Measurements from ENCODE around the gene ALDH4A1. TPM values are rescaled to one million over a fixed set of nuclear protein-coding genes. Genes with fewer than 3 reads are reported as not detected.

The ALDH4A1 gene, protein sequence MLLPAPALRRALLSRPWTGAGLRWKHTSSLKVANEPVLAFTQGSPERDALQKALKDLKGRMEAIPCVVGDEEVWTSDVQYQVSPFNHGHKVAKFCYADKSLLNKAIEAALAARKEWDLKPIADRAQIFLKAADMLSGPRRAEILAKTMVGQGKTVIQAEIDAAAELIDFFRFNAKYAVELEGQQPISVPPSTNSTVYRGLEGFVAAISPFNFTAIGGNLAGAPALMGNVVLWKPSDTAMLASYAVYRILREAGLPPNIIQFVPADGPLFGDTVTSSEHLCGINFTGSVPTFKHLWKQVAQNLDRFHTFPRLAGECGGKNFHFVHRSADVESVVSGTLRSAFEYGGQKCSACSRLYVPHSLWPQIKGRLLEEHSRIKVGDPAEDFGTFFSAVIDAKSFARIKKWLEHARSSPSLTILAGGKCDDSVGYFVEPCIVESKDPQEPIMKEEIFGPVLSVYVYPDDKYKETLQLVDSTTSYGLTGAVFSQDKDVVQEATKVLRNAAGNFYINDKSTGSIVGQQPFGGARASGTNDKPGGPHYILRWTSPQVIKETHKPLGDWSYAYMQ
- total RNA-seq (100 to 1,000 TPM; 162 to 287 TPM), polyA plus RNA-seq (100 to 1,000 TPM; 201 to 424 TPM)

DNA sequence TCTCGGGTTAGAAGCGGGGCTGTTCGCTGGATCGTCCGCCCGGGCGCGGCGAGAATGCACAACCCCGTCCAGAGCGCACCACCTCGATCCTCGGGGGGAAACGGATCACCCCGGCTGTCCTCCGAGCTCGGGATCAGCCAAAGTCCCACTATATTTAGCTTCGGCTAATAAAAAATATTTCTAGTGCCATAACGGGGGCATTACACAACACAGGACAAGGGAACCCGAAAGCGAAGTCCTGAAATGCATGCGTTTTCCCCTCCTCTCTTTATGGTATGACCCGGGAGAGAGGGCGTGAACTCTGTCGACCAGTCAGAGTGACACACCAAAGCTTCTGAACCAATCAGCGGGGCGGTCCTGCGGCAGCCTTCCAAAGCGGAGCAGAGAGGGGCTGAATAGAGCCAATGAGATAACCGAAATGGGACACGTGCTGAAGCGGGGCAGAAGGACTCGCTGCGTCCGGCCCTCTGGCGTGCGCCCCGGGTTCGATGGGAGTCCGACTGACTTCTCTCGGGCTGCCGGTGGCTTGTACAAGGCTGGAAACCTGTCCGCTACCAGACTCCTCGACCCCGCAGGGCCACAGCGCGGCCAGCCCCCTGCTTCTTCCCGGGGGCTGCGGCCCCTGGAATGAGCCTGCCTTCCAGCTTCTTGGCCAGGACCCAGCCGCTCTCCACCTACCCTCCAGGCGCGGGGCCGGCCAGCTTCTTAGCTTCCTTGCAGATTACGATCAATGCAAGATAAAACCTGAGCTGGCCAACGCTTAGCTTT, at the start of gene ALDH4A1:
ALDH4A1 (minus strand) TSS at position 33 of the 768 bp plus-strand sequence; CDS start at position 1, 32 bp downstream.
- Histone ChIP-seq H3K9me3 (ENCODE audit: control insufficient read depth in 4 of 4, low read length in 3 of 4) (no peaks in the 10 kb centered on the region), H3K4me1 (ENCODE audit: control insufficient read depth in 4 of 4, insufficient read depth in 4 of 4, low read length in 3 of 4) (peaks cover 9 to 44% (median 32%) of the 10 kb centered on the region in 4 donors), H3K9ac (ENCODE audit: low read depth in 1 of 2, low read length in 2 of 2) (peak within 1 kb of the TSS; percentile 73 to 96), H3K27me3 (ENCODE audit: control insufficient read depth in 4 of 4, insufficient read depth in 4 of 4, low read length in 3 of 4) (no peaks in the 10 kb centered on the region), H3K36me3 (ENCODE audit: control insufficient read depth in 4 of 4, insufficient read depth in 3 of 4, low read depth in 1 of 4, low read length in 3 of 4) (peaks cover 0 to 2% (median under 1%) of the 10 kb centered on the region in 4 donors), H3K27ac (ENCODE audit: low read depth in 1 of 2, low read length in 2 of 2) (peak within 1 kb of the TSS; percentile 85 to 94), H3K4me3 (ENCODE audit: low read depth in 1 of 3, low read length in 3 of 3) (peak within 1 kb of the TSS; percentile 66 to 94 (median 88))
- peak; percentile 93 for DNase-seq (ENCODE audit: low spot score)
- TF ChIP-seq SP1 (IDR thresholded peaks at IDR 0.05) (peak; percentile 83), HNF4G (IDR thresholded peaks at IDR 0.05) (no peak), TAF1 (conservative IDR thresholded peaks at IDR 0.05) (peak; percentile 72), FOXA2 (IDR thresholded peaks at IDR 0.05) (no peak), RXRA (IDR thresholded peaks at IDR 0.05) (peak; percentile 73 to 80), JUND (IDR thresholded peaks at IDR 0.05) (peak; percentile 44 to 79), HNF4A (conservative IDR thresholded peaks at IDR 0.05) (peak; percentile 55), YY1 (IDR thresholded peaks at IDR 0.05) (peak; percentile 94), GABPA (IDR thresholded peaks at IDR 0.05 in 1 of 2, conservative IDR thresholded peaks at IDR 0.05 in 1 of 2) (no peak), NR2F2 (IDR thresholded peaks at IDR 0.05) (peak; percentile 73), FOXA1 (IDR thresholded peaks at IDR 0.05) (no peak), EGR1 (IDR thresholded peaks at IDR 0.05; ENCODE audit: low read depth in 2 of 2) (no peak), RAD21 (IDR thresholded peaks at IDR 0.05) (peak; percentile 13 to 20)
- TF ChIP-seq, protein P1, sequence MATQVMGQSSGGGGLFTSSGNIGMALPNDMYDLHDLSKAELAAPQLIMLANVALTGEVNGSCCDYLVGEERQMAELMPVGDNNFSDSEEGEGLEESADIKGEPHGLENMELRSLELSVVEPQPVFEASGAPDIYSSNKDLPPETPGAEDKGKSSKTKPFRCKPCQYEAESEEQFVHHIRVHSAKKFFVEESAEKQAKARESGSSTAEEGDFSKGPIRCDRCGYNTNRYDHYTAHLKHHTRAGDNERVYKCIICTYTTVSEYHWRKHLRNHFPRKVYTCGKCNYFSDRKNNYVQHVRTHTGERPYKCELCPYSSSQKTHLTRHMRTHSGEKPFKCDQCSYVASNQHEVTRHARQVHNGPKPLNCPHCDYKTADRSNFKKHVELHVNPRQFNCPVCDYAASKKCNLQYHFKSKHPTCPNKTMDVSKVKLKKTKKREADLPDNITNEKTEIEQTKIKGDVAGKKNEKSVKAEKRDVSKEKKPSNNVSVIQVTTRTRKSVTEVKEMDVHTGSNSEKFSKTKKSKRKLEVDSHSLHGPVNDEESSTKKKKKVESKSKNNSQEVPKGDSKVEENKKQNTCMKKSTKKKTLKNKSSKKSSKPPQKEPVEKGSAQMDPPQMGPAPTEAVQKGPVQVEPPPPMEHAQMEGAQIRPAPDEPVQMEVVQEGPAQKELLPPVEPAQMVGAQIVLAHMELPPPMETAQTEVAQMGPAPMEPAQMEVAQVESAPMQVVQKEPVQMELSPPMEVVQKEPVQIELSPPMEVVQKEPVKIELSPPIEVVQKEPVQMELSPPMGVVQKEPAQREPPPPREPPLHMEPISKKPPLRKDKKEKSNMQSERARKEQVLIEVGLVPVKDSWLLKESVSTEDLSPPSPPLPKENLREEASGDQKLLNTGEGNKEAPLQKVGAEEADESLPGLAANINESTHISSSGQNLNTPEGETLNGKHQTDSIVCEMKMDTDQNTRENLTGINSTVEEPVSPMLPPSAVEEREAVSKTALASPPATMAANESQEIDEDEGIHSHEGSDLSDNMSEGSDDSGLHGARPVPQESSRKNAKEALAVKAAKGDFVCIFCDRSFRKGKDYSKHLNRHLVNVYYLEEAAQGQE (IDR thresholded peaks at IDR 0.05) = peak; percentile 72
- TF ChIP-seq, protein P2, sequence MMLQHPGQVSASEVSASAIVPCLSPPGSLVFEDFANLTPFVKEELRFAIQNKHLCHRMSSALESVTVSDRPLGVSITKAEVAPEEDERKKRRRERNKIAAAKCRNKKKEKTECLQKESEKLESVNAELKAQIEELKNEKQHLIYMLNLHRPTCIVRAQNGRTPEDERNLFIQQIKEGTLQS (IDR thresholded peaks at IDR 0.05) = peak; percentile 49
- TF ChIP-seq, protein P3, sequence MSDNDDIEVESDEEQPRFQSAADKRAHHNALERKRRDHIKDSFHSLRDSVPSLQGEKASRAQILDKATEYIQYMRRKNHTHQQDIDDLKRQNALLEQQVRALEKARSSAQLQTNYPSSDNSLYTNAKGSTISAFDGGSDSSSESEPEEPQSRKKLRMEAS (IDR thresholded peaks at IDR 0.05) = peak; percentile 74
- TF ChIP-seq, protein P4, sequence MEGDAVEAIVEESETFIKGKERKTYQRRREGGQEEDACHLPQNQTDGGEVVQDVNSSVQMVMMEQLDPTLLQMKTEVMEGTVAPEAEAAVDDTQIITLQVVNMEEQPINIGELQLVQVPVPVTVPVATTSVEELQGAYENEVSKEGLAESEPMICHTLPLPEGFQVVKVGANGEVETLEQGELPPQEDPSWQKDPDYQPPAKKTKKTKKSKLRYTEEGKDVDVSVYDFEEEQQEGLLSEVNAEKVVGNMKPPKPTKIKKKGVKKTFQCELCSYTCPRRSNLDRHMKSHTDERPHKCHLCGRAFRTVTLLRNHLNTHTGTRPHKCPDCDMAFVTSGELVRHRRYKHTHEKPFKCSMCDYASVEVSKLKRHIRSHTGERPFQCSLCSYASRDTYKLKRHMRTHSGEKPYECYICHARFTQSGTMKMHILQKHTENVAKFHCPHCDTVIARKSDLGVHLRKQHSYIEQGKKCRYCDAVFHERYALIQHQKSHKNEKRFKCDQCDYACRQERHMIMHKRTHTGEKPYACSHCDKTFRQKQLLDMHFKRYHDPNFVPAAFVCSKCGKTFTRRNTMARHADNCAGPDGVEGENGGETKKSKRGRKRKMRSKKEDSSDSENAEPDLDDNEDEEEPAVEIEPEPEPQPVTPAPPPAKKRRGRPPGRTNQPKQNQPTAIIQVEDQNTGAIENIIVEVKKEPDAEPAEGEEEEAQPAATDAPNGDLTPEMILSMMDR (IDR thresholded peaks at IDR 0.05; ENCODE audit: low read depth, low read length, missing input control) = no peak
- TF ChIP-seq, protein P5, sequence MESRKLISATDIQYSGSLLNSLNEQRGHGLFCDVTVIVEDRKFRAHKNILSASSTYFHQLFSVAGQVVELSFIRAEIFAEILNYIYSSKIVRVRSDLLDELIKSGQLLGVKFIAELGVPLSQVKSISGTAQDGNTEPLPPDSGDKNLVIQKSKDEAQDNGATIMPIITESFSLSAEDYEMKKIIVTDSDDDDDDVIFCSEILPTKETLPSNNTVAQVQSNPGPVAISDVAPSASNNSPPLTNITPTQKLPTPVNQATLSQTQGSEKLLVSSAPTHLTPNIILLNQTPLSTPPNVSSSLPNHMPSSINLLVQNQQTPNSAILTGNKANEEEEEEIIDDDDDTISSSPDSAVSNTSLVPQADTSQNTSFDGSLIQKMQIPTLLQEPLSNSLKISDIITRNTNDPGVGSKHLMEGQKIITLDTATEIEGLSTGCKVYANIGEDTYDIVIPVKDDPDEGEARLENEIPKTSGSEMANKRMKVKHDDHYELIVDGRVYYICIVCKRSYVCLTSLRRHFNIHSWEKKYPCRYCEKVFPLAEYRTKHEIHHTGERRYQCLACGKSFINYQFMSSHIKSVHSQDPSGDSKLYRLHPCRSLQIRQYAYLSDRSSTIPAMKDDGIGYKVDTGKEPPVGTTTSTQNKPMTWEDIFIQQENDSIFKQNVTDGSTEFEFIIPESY (IDR thresholded peaks at IDR 0.05) = peak; percentile 35
- WGBS = under 1% methylated on average over 55 of the region's 55 CpGs

All from liver (tissue), 9 donors.